ENCODE results near the gene EHF.

Gene EHF

GRCh38 chr11:34602245-34602644 is 18.6 kb upstream of the EHF start:
- no peak for DNase-seq

GRCh38 chr11:34603129-34604001 is 17.5 kb upstream of the EHF start:
- DNase-seq, result no peak

- DNase-seq, result no peak
These were observed 16.7 kb upstream of the EHF start for GRCh38 chr11:34604145-34604544.

DNA sequence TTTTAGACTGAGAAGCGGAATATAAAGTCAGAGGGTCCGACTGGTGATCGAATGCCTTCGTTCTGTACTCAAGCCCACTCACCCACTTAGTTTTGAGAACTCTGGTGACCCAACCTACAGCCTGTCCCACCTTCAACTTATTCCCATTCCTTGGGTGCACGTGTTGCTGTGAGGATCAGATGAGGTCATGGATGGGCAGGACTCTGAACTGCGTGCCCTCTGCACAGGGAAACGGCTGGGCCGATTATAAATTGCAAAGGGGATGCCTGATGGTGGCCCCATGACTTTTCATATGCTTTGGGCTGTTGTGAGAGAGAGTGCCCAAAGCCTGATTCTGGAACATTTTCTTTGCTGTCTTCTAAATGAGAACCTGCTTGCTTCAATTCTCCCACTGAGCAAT is 16.0 kb upstream of the EHF start:
- DNase-seq, result no peak

GRCh38 chr11:34605481-34606325 is 15.2 kb upstream of the EHF start:
- no peak for DNase-seq

DNA sequence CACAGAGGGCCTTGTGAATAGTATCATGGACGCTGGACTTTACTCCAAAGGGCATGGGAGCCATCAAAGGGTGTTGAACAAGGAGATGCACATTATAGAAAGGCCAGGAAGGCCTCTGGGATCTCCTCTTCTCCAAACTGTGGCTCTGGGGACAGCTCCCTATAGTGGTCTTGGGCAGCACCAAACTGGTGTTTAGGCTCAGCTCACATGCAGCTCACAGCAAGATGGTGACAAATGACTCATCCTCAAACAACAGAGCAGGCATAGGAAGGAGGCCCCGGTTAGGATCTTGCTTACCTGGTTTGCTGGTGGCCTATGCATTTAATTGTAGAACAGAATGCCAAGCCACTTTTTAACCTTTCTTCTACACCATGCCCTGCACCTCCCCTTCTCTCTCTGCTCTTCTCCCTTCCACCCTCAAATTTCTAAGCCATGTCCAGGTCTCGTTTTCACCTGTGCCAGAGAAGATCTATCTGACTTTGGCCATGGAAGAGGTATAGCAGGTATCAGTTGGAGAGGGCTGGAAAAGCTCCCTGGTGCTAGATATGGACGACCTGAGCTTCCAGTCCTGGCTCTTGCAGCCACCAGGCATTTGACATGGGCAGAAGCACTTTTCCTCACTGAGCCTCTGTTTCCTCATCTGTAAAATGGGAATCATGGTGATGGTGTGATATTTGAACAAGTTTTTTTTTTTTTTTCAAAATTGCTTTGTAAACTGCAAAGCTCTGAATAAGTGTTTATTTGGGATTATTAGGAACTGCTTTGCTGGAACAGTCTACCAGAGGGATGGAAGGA is 14.4 kb upstream of the EHF start:
- DNase-seq, result no peak

- no peak for DNase-seq
These were observed 11.6 kb upstream of the EHF start for GRCh38 chr11:34609187-34609751.

GRCh38 chr11:34609850-34610249 is 11.0 kb upstream of the EHF start:
- no peak for DNase-seq

DNA sequence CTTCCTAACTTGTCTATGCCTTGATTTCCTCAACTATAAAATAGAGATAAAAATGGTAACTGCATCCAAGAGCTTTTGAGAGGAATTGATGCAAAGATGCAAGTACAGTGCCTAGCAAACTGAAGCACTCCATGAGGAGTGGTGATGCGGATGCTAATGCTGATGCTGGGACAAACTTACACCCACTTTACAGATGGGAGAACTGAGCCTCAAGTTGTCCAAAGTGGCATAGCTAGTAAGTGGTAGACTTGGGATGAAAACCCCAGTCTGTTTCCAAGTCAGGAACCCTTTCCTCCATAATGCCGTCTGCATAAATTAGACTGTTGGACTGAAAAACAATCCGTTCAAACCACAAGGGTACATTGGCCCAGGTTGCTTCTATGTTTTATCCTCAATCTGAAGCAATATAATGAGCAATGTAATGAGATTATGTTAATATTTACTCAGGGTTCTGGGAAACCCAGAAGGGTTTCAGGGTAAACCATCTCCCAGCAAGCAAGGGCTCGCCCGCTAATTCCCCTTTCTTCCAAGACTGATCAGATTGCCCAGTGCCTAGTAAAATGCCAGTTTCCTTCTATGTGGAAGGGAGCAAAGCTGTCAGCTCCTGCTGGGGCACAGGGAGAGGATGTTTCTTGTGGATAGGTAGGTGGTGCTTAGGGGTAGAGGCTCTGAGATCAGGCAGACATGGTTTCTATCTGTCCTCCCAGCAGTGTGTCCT is 10.4 kb upstream of the EHF start:
- no peak for DNase-seq

DNA sequence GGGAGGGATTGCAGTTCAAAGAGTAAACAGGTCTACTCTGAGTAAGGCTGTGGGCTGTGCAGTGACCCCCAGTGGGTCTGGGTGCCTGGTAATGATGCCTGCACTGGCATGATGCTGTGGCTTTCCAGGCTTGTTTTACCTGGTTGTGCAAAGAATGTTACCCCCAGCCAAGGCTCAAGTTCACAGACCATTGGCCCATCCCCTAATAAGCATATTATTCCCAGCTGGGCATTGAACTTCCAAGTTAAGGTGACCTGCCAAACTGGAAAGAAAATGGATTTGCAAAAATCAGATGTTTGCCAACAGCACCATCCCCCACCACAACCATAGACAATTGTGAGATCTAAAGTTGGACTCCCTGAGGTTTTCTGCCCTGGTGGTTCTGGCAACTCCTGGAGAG is 7.9 kb upstream of the EHF start:
- no peak for DNase-seq

- no peak for DNase-seq
These were observed 7.3 kb upstream of the EHF start for GRCh38 chr11:34613552-34614056.

DNA sequence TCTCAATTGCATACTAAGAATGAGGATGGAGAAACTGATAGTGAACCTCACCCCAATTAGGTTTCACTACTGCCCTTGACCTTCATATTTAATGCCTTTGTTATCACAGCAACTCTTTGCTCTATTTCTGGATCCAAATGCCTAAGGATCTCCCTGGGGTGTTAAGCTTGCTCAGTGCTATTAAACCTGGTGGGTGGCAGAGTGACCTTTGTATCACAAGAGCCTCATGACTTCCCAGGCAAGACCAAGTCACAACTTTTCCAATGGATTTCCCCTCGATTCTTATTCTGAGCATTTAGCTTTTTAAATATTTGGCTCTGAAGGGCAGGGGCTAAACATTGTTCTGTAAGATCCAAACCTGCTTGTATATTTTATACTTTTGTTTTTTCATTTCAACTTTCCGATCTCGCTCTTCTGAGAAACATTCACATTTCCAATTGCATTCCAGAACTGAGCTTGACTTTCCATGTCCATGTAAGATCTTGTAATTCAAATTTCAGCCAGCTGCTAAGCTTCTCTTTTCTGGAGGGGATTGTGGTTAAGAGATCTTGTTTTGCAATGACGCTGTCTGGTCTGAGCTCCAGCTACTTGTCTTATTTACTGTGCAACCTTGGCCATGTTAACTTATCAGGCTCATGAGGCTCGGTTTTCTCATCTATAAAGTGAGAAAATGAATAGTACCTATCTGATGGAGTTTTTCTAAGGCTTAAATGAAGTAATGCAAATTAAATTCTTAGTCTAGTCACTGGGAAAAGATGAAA is 6.4 kb upstream of the EHF start:
- no peak for DNase-seq

DNA sequence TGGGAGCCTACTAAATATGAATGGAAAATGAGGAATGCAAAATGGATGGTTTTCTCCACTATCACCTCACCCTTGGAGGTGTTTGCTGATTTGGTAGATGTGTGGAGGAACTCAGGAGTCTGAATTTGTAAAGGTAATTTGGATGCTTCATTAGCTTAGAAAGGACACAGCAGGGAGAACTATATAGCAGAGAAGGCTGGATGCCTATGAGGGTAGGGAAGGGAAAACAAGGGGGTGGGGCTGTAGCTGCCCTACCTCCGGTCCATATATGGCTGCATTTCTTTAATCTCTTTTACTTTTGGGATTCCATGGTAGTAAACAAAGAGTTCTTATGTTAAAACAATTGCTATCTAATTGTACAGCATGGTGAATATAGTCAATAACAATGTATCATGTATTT is 4.8 kb upstream of the EHF start:
- DNase-seq, result no peak

GRCh38 chr11:34616830-34617504 is 3.9 kb upstream of the EHF start:
- DNase-seq, result no peak

DNA sequence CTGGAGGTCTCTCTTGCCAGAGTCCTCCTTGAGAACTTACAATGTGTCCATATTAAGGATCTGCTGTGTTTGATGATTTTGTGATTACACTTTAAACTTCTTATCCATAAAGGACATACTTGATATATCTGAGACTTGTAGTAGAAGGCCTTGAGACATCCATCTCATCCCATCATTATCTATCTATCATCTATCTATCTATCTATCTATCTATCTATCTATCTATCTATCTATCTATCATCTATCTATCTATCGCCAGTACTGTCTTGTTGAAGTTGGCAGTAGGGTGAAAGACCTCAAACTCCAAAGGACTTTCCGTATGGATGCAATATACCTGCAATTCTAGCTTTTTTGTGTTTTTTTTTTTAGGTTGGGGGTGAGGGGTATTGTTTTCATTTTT is 2.5 kb upstream of the EHF start:
- no peak for DNase-seq

- no peak for DNase-seq
These were observed 1.8 kb upstream of the EHF start for GRCh38 chr11:34619062-34619516.

DNA sequence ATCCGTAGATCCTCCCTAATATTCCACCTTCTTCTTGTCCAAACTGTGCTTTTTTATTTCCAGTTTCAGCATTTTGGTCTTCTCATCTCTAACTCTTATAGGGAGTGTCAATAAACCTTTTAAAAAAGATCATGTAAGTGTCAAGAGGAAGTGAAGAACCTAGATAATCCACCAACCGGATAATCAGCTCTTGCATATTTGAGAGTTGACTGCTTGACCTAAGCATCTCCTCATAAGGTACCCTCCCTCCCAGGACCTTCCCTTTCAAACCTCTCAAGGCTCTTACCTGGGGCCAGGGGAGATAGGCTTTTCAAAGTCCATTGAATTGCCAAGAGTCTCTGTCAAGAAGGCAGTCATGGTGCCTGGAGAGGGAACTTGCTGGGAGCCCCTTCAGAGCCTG is 691 bp upstream of the EHF start:
- DNase-seq, result no peak

DNA sequence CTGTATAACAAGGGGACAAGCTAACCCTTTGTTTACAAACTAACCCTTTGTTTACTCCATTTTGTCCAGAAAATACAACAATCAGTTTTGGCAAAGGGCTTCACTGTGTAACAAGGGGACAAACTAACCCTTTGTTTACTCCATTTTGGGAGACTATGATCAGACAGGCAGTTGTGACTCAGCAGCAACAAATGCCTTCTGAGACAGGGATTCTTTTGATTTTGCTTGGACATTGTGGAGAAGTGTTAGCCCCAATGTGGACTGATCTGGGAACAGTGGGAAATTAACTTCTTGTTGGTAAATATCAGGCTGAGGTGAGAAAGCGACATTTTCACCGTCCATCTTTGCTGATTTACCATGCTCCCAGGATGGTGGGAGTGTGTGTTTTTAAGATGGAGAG is 983 bp downstream of the EHF start:
- no peak for DNase-seq

- no peak for DNase-seq
These were observed 2.6 kb downstream of the EHF start for GRCh38 chr11:34623463-34623862.

- DNase-seq, result no peak
These were observed 3.2 kb downstream of the EHF start for GRCh38 chr11:34624069-34624468.

- DNase-seq, result no peak
These were observed 4.7 kb downstream of the EHF start for GRCh38 chr11:34625576-34625975.
